ENCODE results near the gene PTGFRN. TPM values are rescaled to one million over a fixed set of nuclear protein-coding genes. Genes with fewer than 3 reads are reported as not detected.

PTGFRN gene
- total RNA-seq, 1 experiment from 2014 or later: 60.6 TPM

DNA sequence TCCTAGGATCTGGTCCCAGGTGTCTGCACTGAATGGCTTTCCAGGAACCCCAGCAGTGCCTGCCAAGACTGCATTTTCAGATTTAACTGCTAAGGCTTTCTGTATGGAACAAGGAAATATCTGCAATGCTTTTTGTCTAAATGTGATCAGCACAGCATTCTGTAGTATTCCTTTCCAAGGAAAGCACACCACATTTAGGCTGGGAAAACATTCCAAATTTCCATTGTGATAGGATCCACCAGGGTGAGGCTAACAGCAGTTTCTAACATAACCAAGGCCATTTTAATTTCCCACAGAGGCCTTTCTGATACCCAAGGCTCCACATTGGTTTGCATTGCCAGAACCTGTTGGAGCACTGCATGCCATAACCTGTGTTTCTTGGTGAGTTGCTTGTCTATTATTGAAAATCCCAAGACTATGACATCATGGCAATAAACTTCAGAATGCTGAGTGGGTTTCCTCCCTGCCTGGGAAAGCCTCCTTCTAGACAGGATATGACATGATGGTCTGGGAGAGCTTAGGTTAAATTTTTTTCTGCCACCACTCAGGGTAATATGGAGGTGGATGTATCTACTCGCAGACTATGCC lies 23.3 kb upstream of the PTGFRN start:
- ATAC-seq (no peak), DNase-seq (ENCODE audit: low read depth, low spot score) (no peak)
- POLR2A ChIA-PET: no interaction called here
- BruUV-seq (replicated peaks): no TSS peak
- no peaks in the 10 kb centered on the region for H3K27me3 ChIP-seq (ENCODE audit: insufficient read depth, low read length)
- RAD21 ChIA-PET (ENCODE audit: low non-redundant PET in 1 of 2, low total read pairs in 2 of 2, uncharacterized antibody in 2 of 2, unreplicated experiment in 2 of 2): no interaction called here
- no peak overlapping the region for H3K4me2 ChIP-seq (ENCODE audit: low read length)
- no peak overlapping the region for H2AFZ ChIP-seq (ENCODE audit: low read depth, low read length, poor library complexity, severe bottlenecking)
- H3K36me3 ChIP-seq (ENCODE audit: control insufficient read depth in 1 of 2, insufficient read depth in 2 of 2, low read length in 2 of 2): no peaks in the 10 kb centered on the region
- no peak overlapping the region for H3K9ac ChIP-seq (ENCODE audit: low read length)
- CTCF ChIA-PET: no interaction called here
- no peaks in the 10 kb centered on the region for H3K9me2 ChIP-seq (ENCODE audit: insufficient read depth)
- H3K4me1 ChIP-seq (ENCODE audit: control insufficient read depth in 1 of 2, insufficient read depth in 2 of 2, low read length in 2 of 2): no peaks in the 10 kb centered on the region
- H3K4me3 ChIP-seq (replicated peaks in 1 of 2; ENCODE audit: low read depth in 1 of 2, low read length in 2 of 2): no peak overlapping the region
- H3K9me3 ChIP-seq (ENCODE audit: control insufficient read depth in 1 of 2, insufficient read depth in 1 of 2, low read depth in 1 of 2, low read length in 2 of 2): no peaks in the 10 kb centered on the region
- H3K79me2 ChIP-seq (ENCODE audit: insufficient read depth, low read length): no peaks in the 10 kb centered on the region
- no peaks in the 10 kb centered on the region for H4K20me1 ChIP-seq (ENCODE audit: insufficient read depth)
- intact Hi-C loops (cut with micrococcal nuclease): no loop called here
- H3K27ac ChIP-seq (ENCODE audit: low read depth, low read length): no peak overlapping the region
- TF ChIP-seq, protein P1, sequence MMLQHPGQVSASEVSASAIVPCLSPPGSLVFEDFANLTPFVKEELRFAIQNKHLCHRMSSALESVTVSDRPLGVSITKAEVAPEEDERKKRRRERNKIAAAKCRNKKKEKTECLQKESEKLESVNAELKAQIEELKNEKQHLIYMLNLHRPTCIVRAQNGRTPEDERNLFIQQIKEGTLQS (IDR thresholded peaks at IDR 0.05): no peak
- TF ChIP-seq SRF (IDR thresholded peaks at IDR 0.05; ENCODE audit: low read depth) (no peak), EGR1 (IDR thresholded peaks at IDR 0.05; ENCODE audit: low read depth) (no peak), SP1 (IDR thresholded peaks at IDR 0.05; ENCODE audit: low read depth) (no peak), EZH2phosphoT487 (IDR thresholded peaks at IDR 0.05; ENCODE audit: borderline replicate concordance) (no peak), ZFX (IDR thresholded peaks at IDR 0.05) (no peak), ELF1 (IDR thresholded peaks at IDR 0.05; ENCODE audit: borderline replicate concordance, low read depth) (no peak), YY1 (IDR thresholded peaks at IDR 0.05; ENCODE audit: extremely low read depth, insufficient replicate concordance, low read depth, low read length) (no peak), CBX3 (IDR thresholded peaks at IDR 0.05; ENCODE audit: low read depth) (no peak), POLR2AphosphoS5 (IDR thresholded peaks at IDR 0.05; ENCODE audit: low read depth, low read length) (no peak)
- TF ChIP-seq, protein P2, sequence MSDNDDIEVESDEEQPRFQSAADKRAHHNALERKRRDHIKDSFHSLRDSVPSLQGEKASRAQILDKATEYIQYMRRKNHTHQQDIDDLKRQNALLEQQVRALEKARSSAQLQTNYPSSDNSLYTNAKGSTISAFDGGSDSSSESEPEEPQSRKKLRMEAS (IDR thresholded peaks at IDR 0.05): no peak
- TF ChIP-seq, protein P3, sequence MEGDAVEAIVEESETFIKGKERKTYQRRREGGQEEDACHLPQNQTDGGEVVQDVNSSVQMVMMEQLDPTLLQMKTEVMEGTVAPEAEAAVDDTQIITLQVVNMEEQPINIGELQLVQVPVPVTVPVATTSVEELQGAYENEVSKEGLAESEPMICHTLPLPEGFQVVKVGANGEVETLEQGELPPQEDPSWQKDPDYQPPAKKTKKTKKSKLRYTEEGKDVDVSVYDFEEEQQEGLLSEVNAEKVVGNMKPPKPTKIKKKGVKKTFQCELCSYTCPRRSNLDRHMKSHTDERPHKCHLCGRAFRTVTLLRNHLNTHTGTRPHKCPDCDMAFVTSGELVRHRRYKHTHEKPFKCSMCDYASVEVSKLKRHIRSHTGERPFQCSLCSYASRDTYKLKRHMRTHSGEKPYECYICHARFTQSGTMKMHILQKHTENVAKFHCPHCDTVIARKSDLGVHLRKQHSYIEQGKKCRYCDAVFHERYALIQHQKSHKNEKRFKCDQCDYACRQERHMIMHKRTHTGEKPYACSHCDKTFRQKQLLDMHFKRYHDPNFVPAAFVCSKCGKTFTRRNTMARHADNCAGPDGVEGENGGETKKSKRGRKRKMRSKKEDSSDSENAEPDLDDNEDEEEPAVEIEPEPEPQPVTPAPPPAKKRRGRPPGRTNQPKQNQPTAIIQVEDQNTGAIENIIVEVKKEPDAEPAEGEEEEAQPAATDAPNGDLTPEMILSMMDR (IDR thresholded peaks at IDR 0.05 in 2 of 3, conservative IDR thresholded peaks at IDR 0.05 in 1 of 3; ENCODE audit: borderline replicate concordance in 1 of 3, insufficient read depth in 1 of 3, low read depth in 2 of 3, low read length in 2 of 3): no peak
- TF ChIP-seq, protein P4, sequence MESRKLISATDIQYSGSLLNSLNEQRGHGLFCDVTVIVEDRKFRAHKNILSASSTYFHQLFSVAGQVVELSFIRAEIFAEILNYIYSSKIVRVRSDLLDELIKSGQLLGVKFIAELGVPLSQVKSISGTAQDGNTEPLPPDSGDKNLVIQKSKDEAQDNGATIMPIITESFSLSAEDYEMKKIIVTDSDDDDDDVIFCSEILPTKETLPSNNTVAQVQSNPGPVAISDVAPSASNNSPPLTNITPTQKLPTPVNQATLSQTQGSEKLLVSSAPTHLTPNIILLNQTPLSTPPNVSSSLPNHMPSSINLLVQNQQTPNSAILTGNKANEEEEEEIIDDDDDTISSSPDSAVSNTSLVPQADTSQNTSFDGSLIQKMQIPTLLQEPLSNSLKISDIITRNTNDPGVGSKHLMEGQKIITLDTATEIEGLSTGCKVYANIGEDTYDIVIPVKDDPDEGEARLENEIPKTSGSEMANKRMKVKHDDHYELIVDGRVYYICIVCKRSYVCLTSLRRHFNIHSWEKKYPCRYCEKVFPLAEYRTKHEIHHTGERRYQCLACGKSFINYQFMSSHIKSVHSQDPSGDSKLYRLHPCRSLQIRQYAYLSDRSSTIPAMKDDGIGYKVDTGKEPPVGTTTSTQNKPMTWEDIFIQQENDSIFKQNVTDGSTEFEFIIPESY (IDR thresholded peaks at IDR 0.05; ENCODE audit: extremely low read depth, insufficient replicate concordance, low read length): no peak
- TF ChIP-seq, protein P5, sequence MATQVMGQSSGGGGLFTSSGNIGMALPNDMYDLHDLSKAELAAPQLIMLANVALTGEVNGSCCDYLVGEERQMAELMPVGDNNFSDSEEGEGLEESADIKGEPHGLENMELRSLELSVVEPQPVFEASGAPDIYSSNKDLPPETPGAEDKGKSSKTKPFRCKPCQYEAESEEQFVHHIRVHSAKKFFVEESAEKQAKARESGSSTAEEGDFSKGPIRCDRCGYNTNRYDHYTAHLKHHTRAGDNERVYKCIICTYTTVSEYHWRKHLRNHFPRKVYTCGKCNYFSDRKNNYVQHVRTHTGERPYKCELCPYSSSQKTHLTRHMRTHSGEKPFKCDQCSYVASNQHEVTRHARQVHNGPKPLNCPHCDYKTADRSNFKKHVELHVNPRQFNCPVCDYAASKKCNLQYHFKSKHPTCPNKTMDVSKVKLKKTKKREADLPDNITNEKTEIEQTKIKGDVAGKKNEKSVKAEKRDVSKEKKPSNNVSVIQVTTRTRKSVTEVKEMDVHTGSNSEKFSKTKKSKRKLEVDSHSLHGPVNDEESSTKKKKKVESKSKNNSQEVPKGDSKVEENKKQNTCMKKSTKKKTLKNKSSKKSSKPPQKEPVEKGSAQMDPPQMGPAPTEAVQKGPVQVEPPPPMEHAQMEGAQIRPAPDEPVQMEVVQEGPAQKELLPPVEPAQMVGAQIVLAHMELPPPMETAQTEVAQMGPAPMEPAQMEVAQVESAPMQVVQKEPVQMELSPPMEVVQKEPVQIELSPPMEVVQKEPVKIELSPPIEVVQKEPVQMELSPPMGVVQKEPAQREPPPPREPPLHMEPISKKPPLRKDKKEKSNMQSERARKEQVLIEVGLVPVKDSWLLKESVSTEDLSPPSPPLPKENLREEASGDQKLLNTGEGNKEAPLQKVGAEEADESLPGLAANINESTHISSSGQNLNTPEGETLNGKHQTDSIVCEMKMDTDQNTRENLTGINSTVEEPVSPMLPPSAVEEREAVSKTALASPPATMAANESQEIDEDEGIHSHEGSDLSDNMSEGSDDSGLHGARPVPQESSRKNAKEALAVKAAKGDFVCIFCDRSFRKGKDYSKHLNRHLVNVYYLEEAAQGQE (IDR thresholded peaks at IDR 0.05; ENCODE audit: low read depth): no peak

Data from HCT116 (cell line).